Lung (tissue), 12 donors: ENCODE results near the gene PROM2. TPM values are rescaled to one million over a fixed set of nuclear protein-coding genes. Genes with fewer than 3 reads are reported as not detected.

ENCODE experiments used
- ATAC-seq: fragments of 200-7000 bp; cut with Tn5 transposase; one replicate; pipeline ENCODE4 v1.9.1; 2020; ENCODE audit warnings: moderate number of reproducible peaks; ENCODE audit not compliant: insufficient read depth, low FRiP score
- DNase-seq, 3 donors: peaks; one replicate each; pipeline ENCODE4 v3.0.0-alpha.2; 2013 to 2017
- H3K27ac ChIP-seq, 2 donors: one replicate each; pipeline ENCODE4 v1.5.1; 2013; ENCODE audit warnings: mild to moderate bottlenecking in 2 of 2, moderate library complexity in 2 of 2, control low read depth in 1 of 2, inconsistent platforms in 1 of 2, low read depth in 1 of 2, low read length in 1 of 2
- H3K27me3 ChIP-seq, 3 donors: one replicate each; pipeline ENCODE4 v1.5.1; 2013; ENCODE audit warnings: low read length in 2 of 3; ENCODE audit not compliant: control insufficient read depth in 3 of 3, insufficient read depth in 3 of 3
- H3K36me3 ChIP-seq, 4 donors: one replicate each; pipeline ENCODE4 v1.5.1; 2013; ENCODE audit warnings: low read length in 4 of 4, mild to moderate bottlenecking in 1 of 4, moderate library complexity in 1 of 4; ENCODE audit not compliant: control insufficient read depth in 4 of 4, insufficient read depth in 4 of 4
- H3K4me1 ChIP-seq, 5 donors: one replicate each; pipeline ENCODE4 v1.5.1; 2013; ENCODE audit warnings: low read length in 5 of 5, mild to moderate bottlenecking in 2 of 5, moderate library complexity in 1 of 5; ENCODE audit not compliant: control insufficient read depth in 5 of 5, insufficient read depth in 5 of 5
- H3K4me3 ChIP-seq: one replicate; pipeline ENCODE4 v1.5.1; 2013; ENCODE audit warnings: mild to moderate bottlenecking, control low read depth, moderate library complexity
- H3K9ac ChIP-seq, 2 donors: one replicate each; pipeline ENCODE4 v1.5.1; 2013; ENCODE audit warnings: low read length in 2 of 2, control low read depth in 1 of 2; ENCODE audit not compliant: insufficient read depth in 1 of 2
- H3K9me3 ChIP-seq, 4 donors: one replicate each; pipeline ENCODE4 v1.5.1; 2013; ENCODE audit warnings: low read length in 3 of 4, mild to moderate bottlenecking in 1 of 4, moderate library complexity in 1 of 4; ENCODE audit not compliant: control insufficient read depth in 4 of 4, insufficient read depth in 3 of 4
- CTCF ChIP-seq: IDR thresholded peaks from 2 replicates; pipeline ENCODE4 v1.5.1; 2012; ENCODE audit warnings: mild to moderate bottlenecking; ENCODE audit errors: control extremely low read depth, extremely low read depth
- WGBS, 2 donors: extraction: QIAGEN DNeasy Blood & Tissue Kit; methylation state at CpG; one replicate each; pipeline ENCODE4 v1.1.7; 2013; 5-methylcytosine and 5-hydroxymethylcytosine counted together
- polyA plus RNA-seq, 2 donors: library from polyadenylated mRNA; stranded (reverse); fragments of 200-250 nt; gene quantifications; one replicate each; pipeline ENCODE4 v1.2.1, GENCODE V29; 2013
- total RNA-seq, 2 donors: library from RNA; depleted of rRNA in 1 of 2; stranded (reverse); fragments of >200 nt in 1 of 2; gene quantifications; one replicate each; pipeline ENCODE4 v1.2.1, GENCODE V29; 2014 to 2021
- donor health status: control.
- donor health status: control.
- donor health status: Bipolar disorder and iron deficiency.
- donor health status: healthy.
- donor health status: DM: yes; HTN: yes; CAD: no.

Gene PROM2
- total and polyA plus RNA-seq, 4 donors: 4.1 to 11.5 (median 5.2) TPM

DNA sequence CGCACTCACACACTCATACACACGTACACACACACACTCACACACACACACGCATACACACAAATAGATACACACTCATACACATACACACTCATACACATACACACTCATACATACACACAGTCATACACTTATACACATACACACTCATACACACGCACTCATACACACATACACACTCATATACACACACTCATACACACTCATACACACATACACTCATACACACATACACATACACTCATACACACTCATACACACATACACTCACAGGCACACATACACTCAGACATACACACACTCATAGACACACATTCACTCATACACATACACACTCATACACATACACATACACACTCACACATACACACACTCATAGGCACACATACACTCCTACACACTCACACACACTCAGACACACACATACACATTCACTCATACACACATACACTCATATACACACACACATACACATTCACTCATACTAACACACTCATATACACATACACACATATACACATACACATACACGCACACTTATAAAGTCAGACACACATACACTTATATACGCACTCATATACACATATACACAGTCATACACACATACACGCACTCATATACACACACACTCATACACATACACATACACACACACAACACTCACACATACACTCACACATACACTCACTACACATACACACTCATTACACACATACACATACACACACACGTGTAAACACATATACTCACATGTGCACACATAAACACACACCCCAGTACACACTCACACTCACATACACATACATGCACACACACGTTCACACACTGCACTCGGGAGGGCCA lies 51.6 kb downstream of the PROM2 start:
- no peak for DNase-seq
- Histone ChIP-seq H3K4me3 (no peak overlapping the region), H3K27me3 (no peaks in the 10 kb centered on the region), H3K4me1 (no peaks in the 10 kb centered on the region), H3K9me3 (peaks cover 0 to 2% (median 0%) of the 10 kb centered on the region in 4 donors), H3K27ac (no peak overlapping the region), H3K9ac (no peak overlapping the region), H3K36me3 (no peaks in the 10 kb centered on the region)
- no peak for ATAC-seq
- WGBS, 2 donors: 95 to 97% methylated on average over 10 of the region's 10 CpGs
- no peak for TF ChIP-seq CTCF

DNA sequence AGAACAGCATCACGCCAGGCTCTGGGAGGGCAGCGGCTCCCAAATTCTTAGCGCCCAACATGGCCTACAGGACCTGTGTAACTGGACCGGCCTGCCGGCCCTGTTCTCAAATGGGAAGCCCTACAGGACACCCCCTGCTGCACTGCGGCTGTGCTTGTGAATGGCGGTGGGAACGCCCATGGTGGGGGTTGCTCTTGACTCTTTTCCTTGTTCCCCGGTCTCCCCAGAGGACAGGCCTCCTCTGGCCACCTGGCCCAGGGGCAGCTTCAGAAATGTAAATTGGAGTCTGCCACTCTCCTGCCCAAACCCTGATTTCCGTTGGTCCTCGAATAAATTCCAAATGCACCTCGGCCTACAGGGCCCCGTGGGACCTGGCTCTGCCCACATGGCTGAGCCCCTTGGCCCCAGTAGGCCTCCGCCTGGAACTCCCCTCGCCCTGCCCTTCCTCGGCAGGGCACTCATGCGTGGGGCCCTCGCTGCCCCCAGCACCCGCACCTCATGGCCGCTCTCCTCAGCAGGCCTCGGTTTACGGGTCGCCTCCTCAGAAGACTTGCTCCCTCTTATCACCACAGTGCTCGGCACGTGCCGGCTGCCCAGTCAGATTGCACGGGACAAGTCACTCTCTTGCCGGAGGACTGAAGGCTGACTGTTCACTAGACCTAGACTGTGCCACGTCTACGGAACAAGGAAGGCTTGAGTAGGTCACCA lies 52.3 kb downstream of the PROM2 start:
- H3K27me3 ChIP-seq: no peaks in the 10 kb centered on the region
- no peak overlapping the region for H3K27ac ChIP-seq
- WGBS, 2 donors: 93 to 94% methylated on average over 30 of the region's 30 CpGs
- peaks cover 0 to 2% (median 0%) of the 10 kb centered on the region in 4 donors for H3K9me3 ChIP-seq
- ATAC-seq: no peak
- DNase-seq: no peak
- no peak for TF ChIP-seq CTCF
- no peak overlapping the region for H3K4me3 ChIP-seq
- no peak overlapping the region for H3K9ac ChIP-seq
- no peaks in the 10 kb centered on the region for H3K36me3 ChIP-seq
- H3K4me1 ChIP-seq: no peaks in the 10 kb centered on the region

GRCh38 chr2:95327861-95328260 lies 53.6 kb downstream of the PROM2 start:
- Histone ChIP-seq H3K4me3 (no peak overlapping the region), H3K27ac (no peak overlapping the region), H3K27me3 (no peaks in the 10 kb centered on the region), H3K9ac (no peak overlapping the region), H3K36me3 (no peaks in the 10 kb centered on the region), H3K4me1 (no peaks in the 10 kb centered on the region), H3K9me3 (peaks cover 0 to 2% (median 0%) of the 10 kb centered on the region in 4 donors)
- TF ChIP-seq CTCF: no peak
- no peak for ATAC-seq
- no peak for DNase-seq
- 78 to 94% methylated on average over 7 of the region's 7 CpGs for WGBS, 2 donors
